Frontal cortex (tissue), 4 donors: ENCODE data around the gene CASP14. TPM values are rescaled to one million over a fixed set of nuclear protein-coding genes. Genes with fewer than 3 reads are reported as not detected.
A peak's percentile ranks its signal among the peaks of the same experiment; 100 is the strongest.
"Not testable (repeated sequence)": the region's sequence is repeated elsewhere in the genome, so short reads cannot be mapped to it uniquely, and the experiment has no call there.

ENCODE experiments used
- DNase-seq, 2 donors: peaks; one replicate each; pipeline ENCODE4 v3.0.0; 2012; ENCODE audit warnings: low spot score in 2 of 2
- FAIRE-seq: peaks from 2 replicates; lab custom pipeline; 2012; peaks lifted over from hg19 to GRCh38; lab: Jason Lieb, UNC
- total RNA-seq: library from RNA; depleted of rRNA; stranded (reverse); fragments of >200 nt; gene quantifications from one replicate; pipeline ENCODE4 v1.2.3, GENCODE V29; 2014
- donor health status: control.
- donor health status: control.
- donor health status: control.

CASP14 gene
- total RNA-seq, 1 donor from 2014 or later = not detected

- DNase-seq = no peak
- FAIRE-seq = no peak
These were observed 12.8 kb downstream of the CASP14 start for GRCh38 chr19:15062036-15062435.

- not testable (repeated sequence) for FAIRE-seq, DNase-seq
These were observed 21.1 kb downstream of the CASP14 start for GRCh38 chr19:15070386-15070785.

- DNase-seq (no peak), FAIRE-seq (no peak)
These were observed 23.8 kb downstream of the CASP14 start for GRCh38 chr19:15072930-15073647.

GRCh38 chr19:15074371-15074770 is 25.1 kb downstream of the CASP14 start:
- FAIRE-seq (no peak), DNase-seq (no peak)

GRCh38 chr19:15075806-15076205 is 26.5 kb downstream of the CASP14 start:
- FAIRE-seq (no peak), DNase-seq (no peak)

- not testable (repeated sequence) for FAIRE-seq, DNase-seq
These were observed 30.7 kb downstream of the CASP14 start for GRCh38 chr19:15080002-15080401.

- FAIRE-seq = no peak
- no peak for DNase-seq
These were observed 32.6 kb downstream of the CASP14 start, which contains the start of gene OR1I1 for GRCh38 chr19:15081911-15082310. Gene OR1I1 (plus strand): TSS chr19:15082211. CDS start chr19:15087066, 4,855 bp downstream.

GRCh38 chr19:15087182-15087581 is 37.9 kb downstream of the CASP14 start:
- no peak for FAIRE-seq
- DNase-seq = no peak

GRCh38 chr19:15091918-15092753 is 42.9 kb downstream of the CASP14 start:
- no peak for FAIRE-seq
- DNase-seq = peak in 1 of 2 donors; percentile 47

- no peak for FAIRE-seq
- no peak for DNase-seq
These were observed 43.7 kb downstream of the CASP14 start for GRCh38 chr19:15093001-15093400.

- no peak for DNase-seq
- FAIRE-seq = no peak
These were observed 46.9 kb downstream of the CASP14 start for GRCh38 chr19:15096223-15096622.

- FAIRE-seq, DNase-seq: not testable (repeated sequence)
These were observed 48.7 kb downstream of the CASP14 start for GRCh38 chr19:15097980-15098379.

GRCh38 chr19:15098460-15098859 is 49.2 kb downstream of the CASP14 start:
- DNase-seq = no peak
- no peak for FAIRE-seq

- DNase-seq (no peak), FAIRE-seq (no peak)
These were observed 49.8 kb downstream of the CASP14 start for GRCh38 chr19:15099017-15099582.

GRCh38 chr19:15101479-15102082 is 52.3 kb downstream of the CASP14 start:
- peak in 1 of 2 donors; percentile 8 for DNase-seq
- FAIRE-seq = no peak

GRCh38 chr19:15104003-15104402 is 54.7 kb downstream of the CASP14 start:
- FAIRE-seq (no peak), DNase-seq (no peak)

GRCh38 chr19:15104411-15104810 is 55.1 kb downstream of the CASP14 start:
- DNase-seq = no peak
- no peak for FAIRE-seq

- FAIRE-seq = no peak
- no peak for DNase-seq
These were observed 55.8 kb downstream of the CASP14 start for GRCh38 chr19:15105044-15105443.

GRCh38 chr19:15107061-15108010 is 58.1 kb downstream of the CASP14 start, which contains the start of gene SYDE1:
Gene SYDE1 (plus strand): TSS chr19:15107401. CDS start chr19:15107434, 33 bp downstream.
- peak in 1 of 2 donors; percentile 69 for DNase-seq
- FAIRE-seq = no peak
